NCI-H748 (cell line): ENCODE measurements around the gene POLD2.
A peak's percentile ranks its signal among the peaks of the same experiment; 100 is the strongest.
"Not testable (repeated sequence)": the region's sequence is repeated elsewhere in the genome, so short reads cannot be mapped to it uniquely, and the experiment has no call there.

Experiments
- DNase-seq: peaks from one replicate; lab custom pipeline; 2025; ENCODE audit not compliant: unreplicated experiment; lab: John Stamatoyannopoulos, UW

Gene POLD2

DNA sequence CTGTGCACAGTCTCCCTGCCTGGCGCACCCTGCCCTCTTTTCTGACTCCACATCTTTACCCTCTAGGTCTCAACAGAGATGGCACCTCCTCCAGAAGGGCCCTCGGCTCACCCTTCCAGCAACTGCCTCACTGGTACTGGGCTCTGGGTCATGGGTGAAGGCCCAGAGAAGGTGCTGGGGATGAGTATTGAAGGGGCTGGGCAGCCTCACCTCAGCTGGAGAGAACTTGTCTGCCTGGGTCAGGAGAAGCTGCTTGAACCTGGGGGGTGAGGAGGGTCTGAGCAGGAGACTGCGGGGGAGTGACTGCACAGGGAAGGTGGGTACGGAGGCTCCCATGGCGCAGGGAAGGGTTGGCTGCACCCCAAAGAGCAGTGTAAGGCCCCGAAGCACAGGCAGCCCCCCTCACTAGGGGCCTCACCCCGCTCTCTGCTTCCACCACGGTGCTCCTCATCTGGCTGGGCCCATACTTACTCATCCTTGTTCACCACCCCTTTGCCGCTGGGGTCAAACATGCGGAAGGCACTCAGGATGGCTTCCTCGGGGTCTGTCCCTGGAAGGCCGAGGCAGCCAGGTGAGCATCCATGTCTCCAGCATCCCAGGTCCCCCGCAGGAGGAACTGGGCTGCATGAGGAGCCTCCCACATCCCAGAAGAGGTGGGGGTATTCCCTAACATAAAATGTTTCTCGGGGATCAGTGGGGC, 16.1 kb upstream of the POLD2 start:
- DNase-seq, result no peak

DNA sequence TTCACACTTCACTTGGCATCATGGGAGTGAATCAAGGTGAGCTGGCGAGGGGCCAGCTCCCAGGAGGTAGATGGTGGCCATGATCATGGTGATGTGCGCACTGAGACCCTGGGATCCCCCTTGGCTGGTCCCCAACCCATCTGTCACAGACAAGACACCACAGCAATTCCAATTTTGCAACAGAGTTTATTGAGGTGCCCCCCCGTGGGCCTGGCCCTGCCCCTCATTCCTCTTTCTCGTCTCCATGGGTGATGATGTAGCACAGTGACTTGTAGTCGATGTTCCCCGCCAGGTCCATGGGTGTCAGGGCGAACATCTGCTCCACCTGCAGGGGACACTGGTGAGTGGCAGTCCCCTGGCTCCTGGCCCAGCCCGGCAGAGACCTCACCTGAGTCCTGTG, 15.3 kb upstream of the POLD2 start:
- no peak for DNase-seq

DNA sequence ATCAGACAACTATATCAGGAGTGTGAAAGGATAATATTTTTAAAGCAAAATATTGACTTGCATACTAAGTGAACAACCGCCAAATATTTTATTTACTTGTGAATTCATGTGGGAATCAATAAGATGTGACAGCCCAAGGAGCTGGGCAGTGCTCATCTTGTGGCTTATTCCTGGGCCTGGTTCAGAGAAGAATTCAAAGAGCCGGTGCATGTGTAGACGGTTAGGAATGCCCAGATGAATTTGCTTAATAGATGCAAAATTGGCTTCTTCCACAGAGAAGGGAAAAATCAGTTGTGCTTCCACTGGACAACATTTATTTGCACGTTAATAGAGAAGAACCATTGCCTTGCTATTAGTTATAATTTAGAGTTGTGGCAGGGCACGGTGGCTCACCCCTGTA, 13.4 kb upstream of the POLD2 start:
- no peak for DNase-seq

DNA sequence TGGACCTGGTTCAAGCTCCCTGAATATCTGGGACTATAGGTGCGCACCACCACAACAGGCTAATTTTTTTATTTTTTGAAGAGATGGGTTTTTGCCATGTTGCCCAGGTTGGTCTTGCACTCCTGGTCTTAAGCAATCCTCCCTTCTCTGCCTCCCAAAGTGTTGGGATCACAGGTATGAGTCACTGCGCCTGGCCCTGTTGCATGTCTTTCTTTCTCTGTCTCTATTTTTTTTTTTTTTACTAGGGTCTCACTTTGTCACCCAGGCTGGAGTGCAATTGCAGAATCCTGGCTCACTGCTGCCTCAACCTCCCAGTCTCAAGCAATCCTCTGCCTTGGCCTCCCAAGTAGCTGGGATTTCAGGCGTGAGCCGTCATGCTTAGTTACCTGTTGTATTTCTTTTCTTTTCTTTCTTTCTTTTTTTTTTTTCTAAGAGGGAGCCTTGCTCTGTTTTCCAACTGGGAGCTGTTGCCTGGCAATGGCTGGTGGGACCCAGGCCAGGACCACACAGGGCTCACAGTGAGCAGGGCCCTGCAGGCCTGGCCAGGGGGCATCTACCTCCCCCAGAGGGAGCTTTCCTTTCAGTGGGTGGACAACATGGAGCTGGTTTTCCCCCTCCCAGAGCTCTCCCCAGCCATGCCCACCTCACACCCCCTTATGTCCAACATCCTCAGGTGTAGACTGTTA, 11.7 kb upstream of the POLD2 start:
- DNase-seq, result no peak

DNA sequence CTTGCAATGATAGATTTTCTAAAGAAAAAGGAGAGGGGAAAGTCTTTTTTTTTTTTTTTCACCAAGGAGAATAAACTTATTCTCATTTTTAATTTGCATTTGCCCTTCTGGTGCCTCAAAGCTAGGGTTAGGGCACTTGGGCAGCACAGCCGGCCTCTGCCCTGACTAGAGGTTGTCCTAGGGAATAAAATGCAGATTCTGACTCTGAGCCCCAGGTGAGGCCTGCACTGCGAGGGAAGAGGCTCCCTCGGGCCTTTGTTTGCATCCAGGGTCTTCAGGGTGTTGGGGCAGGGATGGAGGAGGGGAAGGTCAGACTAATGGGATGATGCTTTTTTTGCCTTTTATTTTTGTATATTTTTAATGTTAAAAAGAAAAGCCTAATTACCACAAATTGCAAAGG, 9.9 kb upstream of the POLD2 start:
- no peak for DNase-seq

DNA sequence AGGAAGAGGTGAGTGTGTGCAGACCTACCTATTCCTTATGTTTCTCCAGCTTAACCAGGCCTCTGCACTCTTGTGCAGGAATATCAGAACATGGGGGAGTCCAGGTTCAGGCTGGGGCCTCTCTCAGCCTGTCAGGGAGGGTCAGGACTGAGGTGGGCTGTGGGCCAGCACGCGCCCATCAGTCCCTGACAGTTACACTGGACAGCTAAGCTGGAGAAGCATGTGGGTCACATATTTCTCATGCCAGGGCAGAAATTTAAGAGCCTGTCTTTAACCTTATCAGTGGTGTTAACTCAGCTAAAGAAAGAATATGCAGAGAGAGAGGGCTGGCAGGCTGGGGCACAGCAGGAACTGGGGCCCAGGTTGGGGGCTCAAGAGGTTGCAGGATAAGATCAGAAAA, 8.7 kb upstream of the POLD2 start:
- no peak for DNase-seq

DNA sequence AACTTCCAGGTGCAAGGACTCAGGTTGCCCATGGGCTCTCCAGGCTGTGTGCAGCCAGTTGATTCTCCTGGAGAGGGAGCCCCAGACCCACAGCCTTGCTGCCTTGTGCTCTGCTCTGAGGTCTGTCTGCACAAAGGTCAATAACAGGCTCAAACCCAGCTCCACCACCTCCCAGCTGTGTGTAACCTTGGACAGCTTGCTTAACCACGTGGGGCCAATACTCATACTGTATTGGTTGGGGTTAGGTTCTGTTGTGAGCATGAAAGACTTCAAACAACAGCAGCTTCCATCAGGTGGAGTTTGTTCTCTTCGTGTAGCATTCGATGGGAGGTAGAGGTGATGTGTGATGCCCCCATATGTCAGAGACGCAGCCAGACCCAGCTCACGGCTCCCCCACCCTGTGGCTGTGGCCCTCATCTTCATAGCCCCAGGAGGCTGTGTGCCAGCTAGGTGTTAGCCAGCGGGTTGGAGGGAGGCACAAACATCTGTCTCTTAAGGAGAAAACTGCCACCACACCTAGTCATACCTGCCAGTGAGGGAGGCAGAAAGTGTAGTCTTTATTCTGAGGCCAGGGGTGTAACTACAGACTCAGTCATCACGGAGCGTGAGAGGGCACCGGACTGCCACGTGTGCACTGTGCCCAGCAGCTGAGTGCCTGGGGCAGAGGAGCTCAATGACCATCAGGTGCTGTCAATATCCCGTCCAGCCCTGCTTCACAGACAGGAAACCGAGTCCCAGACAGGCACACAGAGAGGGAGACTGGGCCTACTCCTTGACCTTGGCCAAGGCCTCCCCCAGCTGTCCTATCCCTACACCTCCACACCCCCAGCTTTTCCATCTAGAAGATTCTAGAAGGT, 8.1 kb upstream of the POLD2 start:
- peak; percentile 23 for DNase-seq

DNA sequence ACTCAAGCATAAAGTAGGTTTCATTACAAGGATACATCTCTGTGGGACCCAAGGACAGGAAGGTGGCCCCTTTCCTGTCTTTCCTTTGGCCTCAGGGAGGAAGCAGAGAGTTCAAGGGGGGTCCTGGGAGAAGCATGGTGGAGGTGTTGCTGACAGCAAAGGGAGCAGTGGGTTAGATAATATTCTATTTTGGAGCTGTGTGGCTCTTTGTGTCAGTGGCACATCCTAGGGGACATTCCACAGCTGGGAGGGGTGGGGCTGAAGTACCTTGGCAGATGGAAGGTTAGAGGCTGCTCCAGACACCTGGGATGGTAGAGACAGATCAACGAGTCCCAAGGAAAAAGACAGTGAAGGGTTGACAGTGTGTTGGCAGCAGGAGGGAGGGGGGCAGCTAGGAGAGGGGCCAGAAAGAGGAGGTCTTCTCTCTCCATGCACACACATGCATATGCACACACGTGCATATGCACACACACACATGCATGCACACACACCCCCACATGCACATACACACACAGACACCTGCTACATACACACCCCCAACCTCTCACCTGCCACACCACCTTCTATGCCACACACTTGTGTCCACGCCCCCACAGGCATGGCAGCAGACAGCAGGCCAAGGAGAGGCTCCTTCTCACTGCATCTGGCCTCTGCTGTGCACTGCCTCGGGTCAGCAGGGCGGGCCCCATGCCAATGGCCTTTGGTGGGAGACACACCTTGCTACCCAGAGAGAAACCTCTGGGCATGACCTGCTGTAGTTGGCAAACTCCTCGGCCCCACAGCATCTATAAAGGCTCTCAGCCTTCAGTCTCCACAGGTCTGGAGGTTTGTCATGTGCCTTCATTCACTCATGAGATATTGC, 5.6 kb upstream of the POLD2 start:
- DNase-seq, result no peak

DNA sequence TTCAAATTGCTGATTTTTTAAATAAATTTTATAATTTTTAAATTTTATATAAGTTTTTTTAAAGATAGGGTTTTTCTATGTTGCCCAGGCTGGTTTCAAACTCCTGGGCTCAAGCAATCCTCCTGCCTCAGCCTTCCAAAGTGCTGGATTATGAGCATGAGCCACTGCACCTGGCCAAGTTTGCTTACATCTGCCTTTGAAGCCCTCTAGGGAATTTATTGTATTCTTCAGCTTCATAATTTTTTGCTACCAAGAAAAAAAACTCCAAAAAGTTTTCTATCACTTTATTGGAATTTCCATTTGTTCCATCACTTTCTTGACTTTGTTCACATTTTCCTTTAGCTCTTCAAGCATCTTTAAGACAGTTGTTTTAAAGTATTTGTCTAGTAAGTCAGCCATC, 3.8 kb upstream of the POLD2 start:
- no peak for DNase-seq

DNA sequence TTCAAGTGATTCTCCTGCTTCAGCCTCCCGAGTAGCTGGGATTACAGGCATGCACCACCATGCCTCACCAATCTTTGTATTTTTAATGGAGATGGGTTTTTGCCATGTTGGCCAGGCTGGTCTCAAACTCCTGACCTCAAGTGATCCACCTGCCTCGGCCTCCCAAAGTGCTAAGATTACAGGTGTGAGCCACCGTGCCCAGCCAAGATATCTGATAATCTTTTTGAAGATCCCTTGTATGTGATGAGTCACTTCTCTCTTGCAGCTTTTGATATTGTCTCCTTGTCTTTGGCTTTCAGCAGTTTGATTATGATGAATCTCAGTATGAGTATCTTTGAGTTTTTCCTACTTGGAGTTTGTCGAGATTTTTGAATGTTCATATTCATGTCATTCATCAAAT, 3.2 kb upstream of the POLD2 start:
- not testable (repeated sequence) for DNase-seq

DNA sequence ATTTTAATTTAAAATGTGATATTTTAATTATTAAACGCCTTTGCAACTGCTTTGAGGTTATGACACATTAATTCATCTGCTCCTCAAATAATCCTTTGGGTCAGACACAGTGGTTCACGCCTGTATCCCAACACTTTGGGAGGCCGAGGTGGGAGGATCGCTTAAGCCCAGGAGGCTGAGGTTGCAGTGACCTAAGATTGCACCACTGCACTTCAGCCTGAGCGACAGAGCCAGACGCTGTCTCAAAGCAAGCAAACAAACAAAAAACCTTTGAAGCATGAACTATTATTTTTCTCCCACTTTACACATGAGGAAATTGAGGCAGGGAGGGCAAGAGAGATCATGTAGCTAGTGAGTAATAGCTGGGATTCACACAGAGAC, 1.5 kb upstream of the POLD2 start:
- no peak for DNase-seq

DNA sequence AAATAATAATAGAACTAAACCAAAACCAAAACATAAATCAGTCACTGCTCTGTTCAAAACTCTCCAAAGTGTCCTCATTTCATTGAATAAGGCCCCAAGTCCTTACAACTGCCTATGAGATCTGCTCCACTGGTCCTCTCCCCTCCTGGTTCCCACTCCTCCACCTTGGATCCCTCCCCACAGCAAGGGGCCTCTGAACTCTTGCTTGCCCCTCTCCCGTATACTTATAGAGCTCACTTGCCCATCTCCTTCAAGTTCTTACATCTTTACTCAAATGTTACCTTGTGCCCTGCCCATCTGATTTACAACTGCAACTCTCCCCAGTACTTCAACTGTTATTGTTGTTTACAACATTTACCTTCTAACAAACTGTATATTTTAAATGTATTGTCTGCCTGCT, 819 bp downstream of the POLD2 start:
- no peak for DNase-seq

DNA sequence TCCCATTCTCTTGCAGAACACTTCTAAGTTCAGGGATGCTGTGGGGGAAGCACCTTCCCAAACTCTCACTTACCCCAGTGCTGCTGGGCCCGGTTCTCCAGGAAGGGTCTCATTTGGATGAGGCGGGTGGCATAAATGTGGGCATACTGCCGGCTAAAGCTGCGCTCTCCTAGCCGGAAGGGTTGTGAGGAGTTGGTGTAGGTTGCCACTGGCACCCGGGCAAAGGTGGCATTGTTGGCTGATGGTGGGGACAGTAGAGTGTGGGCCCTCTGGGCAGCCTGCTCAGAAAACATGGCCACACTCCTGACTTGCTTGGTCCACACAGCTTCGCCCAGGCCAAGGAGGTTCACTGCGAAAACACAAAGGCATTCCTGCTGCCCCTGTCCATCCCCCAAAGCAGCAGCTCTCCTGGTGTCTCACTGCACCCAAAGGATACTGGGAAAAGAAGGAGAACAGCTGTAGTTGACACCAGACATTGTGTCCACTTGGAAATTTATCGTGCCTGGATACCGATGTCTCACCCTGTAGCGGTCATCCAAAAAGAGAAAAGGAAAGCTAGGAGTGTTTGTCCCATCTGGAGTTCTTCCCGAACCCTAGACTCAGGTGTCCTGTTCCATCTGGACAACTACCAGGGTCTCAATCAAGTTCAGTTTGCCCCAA, 1.5 kb downstream of the POLD2 start:
- DNase-seq, result no peak

DNA sequence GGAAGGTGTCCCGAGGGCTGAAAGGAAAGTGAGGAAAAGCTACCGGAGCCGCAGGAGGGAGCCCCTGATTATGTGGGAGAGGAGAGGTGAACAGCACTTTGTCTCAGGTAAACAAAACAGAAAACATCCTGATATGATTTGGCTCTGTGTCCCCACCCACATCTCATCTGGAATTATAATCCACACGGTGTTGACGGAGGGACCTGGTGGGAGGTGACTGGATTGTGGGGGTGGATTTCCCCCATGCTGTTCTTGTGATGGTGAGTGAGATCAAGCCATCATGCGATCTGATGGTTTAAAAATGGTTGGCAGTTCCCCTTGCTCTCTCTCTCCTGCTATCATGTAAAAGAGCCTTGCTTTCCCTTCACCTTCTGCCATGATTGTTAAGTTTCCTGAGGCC, 3.0 kb downstream of the POLD2 start:
- DNase-seq, result no peak

DNA sequence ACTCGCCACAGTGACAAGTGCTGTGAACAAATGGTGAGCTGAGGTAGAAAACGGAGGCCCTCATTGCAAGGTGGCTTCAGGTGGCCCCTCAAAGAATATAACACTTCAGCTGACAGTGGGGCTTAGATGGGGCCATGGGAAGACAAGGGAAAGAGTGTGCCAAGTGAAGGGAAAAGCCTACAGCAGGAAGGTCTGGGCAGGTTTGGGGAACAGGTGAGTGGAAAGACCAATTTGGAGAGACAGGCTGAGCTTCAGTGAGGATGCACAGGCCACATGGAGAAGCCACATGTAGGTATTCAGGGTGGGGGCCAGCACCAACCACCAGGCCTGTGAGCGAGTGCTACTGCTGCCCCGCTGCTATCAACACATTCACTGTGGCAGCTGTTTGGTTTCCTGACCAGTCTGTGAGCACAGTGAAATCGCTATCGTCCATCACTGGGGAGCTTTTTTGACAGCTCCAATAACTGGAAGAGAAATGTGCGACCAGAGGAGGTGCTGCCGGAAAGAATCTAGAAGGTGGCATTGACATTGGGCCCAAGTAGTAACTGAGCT, 3.4 kb downstream of the POLD2 start:
- no peak for DNase-seq

DNA sequence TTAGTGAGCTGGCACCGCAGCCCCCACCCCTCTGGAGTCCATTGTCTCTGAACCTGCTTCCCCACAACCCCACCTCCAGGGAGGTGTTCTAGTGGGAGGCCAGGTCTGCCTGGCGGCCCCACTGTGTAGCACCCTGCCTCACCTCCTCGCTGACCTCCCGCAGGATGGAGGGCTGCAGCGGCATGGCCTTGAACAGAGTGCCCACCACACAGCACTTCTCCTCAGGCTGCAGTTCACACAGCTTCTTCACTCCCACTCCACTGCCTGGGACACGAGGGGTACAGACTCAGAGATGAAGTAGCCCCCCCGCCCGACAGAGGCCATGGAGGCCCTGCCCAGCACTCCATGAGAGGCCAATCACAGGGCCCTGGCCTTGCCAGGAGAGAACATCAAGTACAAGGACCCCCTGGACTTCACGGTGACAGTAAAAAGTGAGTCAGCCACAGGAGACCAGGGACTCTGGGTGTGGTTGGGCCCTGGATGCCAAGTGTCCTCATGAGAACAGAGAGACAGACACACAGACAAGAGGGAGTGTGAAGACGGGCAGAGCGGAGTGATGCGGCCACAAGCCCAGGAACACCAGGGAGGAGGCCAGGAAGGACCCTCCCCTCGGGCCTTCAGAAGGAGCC, 5.4 kb downstream of the POLD2 start:
- DNase-seq, result no peak

DNA sequence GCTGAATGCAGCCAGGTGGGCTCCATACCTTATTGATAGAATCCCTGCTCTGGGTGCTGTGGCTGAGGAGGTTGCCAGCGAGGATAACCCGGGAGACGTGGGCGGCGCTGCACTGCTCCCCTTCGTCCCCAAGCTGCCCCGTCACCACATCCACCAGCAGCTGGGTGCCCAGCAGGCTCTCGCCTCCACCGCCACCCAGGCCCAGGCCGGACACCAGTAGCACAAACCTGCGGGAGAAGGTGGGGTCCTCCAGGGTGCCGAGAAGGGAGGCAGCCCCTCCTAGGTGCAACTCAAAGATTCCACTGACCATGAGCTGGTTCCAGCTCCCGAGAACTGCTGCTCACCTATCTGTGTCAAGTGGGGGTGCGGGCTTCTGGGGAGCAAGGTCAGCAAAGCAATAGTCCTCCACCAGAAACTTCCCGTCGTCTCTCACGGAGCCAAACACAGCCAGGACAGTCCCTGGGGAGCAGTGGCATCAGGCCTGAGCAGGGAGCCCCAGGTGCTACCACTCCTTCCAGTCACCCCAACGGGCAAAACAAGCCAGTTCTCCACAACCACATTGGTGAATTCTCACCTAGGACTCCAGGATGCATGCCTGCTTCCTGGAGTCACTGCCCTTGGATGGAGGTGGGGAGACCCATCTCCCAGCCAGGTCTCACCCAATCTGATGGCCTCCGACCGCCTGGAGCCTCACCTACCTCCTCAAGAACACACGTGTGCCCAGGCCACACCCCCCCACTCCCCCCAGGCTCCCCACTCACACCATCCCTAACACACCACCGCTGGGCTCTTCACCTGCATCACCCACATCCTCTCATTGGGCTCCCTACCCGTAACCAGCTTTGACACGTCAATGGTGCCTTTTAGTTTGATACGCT, 6.3 kb downstream of the POLD2 start:
- DNase-seq, result no peak

DNA sequence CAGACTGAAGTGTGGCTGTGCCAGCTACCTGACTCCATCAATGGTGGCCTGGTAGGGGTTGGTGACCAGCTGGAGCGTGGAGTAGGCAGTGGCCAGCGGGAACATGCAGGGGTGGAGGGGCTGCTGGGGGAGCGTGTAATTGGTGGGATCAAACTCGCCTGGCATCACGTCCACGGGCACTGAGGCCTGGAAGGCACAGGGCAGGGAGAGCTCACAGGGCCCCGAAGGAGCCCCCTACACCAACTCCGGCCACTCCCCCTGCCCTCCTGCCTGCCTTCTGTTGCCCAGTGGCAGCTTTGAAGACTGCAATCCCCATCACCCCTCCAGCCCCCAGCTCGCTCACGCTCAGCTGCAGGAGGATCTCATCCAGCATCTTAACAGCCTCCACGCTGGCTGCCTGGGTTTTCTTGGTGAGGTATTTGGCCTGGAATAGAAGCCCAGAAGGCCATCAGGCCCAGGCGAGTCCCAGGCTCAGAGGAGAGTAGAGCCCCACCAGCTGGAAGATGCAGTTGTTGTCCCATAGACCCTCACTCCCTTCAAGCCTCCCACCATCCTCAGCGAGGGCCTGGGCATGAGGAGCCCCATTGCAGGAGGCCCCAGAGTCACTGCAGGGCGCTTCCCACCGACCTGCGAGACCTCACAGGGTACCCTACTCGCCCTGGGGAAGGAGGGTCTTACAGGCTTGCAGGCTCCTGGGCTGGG, 7.1 kb downstream of the POLD2 start:
- no peak for DNase-seq
